ENCODE data around the gene TRIM47.

Gene TRIM47

DNA sequence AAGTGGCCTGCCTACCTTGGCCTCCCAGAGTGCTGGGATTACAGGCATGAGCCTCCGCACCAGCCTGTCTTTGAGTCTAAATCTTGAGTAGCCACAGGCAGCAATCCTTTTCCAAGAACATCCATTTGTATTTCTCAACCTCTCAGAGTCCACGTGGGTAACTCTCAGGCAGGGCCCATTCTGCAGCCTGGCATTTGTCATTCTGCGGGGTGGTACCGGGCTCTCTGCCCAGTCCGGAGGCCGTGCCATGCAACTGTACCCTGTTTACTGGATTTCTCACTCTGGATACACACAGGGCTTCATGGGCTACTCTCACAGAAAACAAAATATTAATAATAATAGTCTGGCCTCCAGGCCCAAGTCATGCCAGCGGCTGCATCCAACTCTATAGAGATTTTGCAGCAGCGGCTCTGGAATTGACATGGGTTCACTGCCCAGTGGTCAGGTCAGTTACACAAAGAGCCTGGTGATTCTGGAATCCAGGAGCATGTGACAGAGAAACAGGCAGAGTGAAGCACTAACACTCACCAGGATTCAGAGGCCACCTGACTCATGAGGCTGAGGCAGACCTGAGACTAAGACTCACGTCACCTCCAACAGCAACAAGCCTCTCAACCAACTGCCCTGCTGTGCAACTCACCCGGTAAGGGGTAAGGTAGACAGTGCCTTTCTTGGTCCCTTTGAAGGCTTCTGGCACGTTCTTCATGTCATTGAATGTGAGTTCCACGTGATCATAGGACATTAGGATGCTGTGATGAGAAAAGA is 27.3 kb downstream of the TRIM47 start:
- TF ChIP-seq, protein P1, sequence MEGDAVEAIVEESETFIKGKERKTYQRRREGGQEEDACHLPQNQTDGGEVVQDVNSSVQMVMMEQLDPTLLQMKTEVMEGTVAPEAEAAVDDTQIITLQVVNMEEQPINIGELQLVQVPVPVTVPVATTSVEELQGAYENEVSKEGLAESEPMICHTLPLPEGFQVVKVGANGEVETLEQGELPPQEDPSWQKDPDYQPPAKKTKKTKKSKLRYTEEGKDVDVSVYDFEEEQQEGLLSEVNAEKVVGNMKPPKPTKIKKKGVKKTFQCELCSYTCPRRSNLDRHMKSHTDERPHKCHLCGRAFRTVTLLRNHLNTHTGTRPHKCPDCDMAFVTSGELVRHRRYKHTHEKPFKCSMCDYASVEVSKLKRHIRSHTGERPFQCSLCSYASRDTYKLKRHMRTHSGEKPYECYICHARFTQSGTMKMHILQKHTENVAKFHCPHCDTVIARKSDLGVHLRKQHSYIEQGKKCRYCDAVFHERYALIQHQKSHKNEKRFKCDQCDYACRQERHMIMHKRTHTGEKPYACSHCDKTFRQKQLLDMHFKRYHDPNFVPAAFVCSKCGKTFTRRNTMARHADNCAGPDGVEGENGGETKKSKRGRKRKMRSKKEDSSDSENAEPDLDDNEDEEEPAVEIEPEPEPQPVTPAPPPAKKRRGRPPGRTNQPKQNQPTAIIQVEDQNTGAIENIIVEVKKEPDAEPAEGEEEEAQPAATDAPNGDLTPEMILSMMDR (IDR thresholded peaks at IDR 0.05; ENCODE audit: insufficient read depth, low read length, missing control alignments): no peak
- no peak overlapping the region for H3K4me3 ChIP-seq (ENCODE audit: low read depth, low read length)
- no peak for DNase-seq (ENCODE audit: low read depth, low spot score)
- CTCF ChIA-PET: interaction anchor here (0.8 to 2.0 kb wide), 4 partner anchors 10 to 98 kb away, joined by 3 to 6 read pairs (median 3); partner anchors contain the start of gene GALK1
- POLR2A ChIA-PET: no interaction called here

DNA sequence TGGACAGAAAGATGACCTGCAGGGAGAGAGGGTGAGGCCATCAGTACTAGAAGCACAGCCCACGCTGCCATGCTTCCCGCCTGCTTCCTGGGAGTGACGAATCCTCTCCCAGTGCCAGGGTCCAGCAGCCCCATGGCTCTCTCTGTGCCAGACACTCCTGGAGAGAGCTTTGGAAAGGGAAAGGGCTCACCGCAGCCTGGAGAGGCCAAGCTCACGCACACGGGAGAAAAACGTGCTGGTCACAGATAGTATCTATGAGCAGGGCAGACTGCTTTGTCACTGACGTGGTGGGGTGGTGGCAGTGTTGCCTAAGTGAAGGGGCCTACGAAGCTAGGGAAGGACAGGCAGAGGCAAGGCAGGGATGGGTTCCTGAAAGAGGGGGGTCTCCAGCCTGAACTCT is 28.7 kb downstream of the TRIM47 start:
- TF ChIP-seq, protein P1 (IDR thresholded peaks at IDR 0.05; ENCODE audit: insufficient read depth, low read length, missing control alignments): no peak
- H3K4me3 ChIP-seq (ENCODE audit: low read depth, low read length): no peak overlapping the region
- no peak for DNase-seq (ENCODE audit: low read depth, low spot score)
- POLR2A ChIA-PET: no interaction called here
- CTCF ChIA-PET: interaction anchor here (1.1 to 6.3 kb wide), 7 partner anchors 9 to 96 kb away, joined by 3 to 52 read pairs (median 4); no protein-coding TSS in a partner anchor

DNA sequence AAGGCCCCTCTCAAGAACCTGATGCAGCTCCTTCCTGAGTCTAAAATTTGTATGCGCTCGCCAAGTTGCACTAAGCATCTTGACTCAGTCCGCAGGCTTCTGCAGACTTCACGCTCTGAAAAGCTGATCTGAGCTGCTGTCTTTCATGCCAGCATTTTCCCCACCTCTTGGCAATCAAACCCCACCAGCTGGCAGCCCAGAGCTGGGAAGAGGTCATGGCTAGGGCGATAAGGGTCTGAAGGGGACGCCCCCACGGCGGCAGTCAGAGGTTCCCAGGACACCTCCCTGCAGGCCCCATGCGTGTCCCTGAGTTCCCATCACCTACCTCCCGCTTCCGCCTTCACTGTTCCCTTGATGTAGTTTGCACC is 29.1 kb downstream of the TRIM47 start:
- ChIA-PET CTCF (interaction anchor here (1.1 to 6.3 kb wide), 8 partner anchors 8 to 96 kb away, joined by 3 to 52 read pairs (median 4); no protein-coding TSS in a partner anchor), POLR2A (no interaction called here)
- no peak for DNase-seq (ENCODE audit: low read depth, low spot score)
- TF ChIP-seq, protein P1 (IDR thresholded peaks at IDR 0.05; ENCODE audit: insufficient read depth, low read length, missing control alignments): no peak
- no peak overlapping the region for H3K4me3 ChIP-seq (ENCODE audit: low read depth, low read length)

DNA sequence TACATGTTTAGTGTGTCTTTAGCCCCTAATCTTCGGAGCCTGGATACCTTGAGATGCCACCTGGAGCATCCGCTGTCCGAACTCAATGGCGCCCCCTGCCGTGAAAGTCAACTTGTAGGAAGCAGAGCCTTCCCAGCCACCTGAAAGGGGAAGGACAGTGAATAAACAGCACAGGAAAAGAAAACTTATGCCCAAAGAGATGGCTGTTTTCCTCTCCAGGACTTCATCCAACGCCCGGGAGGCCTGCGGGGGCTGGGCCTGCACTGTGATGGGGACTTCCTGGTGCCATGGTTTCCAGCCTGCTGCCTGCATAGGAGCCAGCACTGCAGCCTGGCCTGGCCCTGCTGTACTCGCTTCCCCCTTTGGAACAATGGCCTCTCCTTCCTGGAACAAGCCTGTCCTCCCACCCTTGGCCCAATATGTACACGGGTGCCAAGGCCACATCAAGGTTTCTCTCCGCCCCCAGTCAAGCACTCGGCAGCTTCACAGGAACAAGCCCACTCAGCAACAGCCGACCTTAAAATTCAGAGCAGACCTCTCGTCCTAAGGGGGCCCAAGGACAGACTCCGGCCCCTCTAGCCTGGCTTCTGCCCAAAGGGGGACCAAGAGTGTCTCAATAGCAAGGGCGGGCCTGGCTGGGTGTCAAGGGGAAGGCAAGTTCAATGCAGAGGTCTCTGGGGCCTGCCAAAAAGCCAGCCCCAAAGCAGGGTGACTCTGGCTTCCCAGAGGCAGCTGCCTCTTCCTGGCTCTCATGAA is 29.7 kb downstream of the TRIM47 start:
- ChIA-PET POLR2A (no interaction called here), CTCF (interaction anchor here (0.8 to 6.3 kb wide), 16 partner anchors 8 to 95 kb away, joined by 3 to 52 read pairs (median 4); partner anchors contain the start of gene TRIM47)
- TF ChIP-seq, protein P1 (IDR thresholded peaks at IDR 0.05; ENCODE audit: insufficient read depth, low read length, missing control alignments): peak; percentile 61
- H3K4me3 ChIP-seq (ENCODE audit: low read depth, low read length): no peak overlapping the region
- DNase-seq (ENCODE audit: low read depth, low spot score): no peak

DNA sequence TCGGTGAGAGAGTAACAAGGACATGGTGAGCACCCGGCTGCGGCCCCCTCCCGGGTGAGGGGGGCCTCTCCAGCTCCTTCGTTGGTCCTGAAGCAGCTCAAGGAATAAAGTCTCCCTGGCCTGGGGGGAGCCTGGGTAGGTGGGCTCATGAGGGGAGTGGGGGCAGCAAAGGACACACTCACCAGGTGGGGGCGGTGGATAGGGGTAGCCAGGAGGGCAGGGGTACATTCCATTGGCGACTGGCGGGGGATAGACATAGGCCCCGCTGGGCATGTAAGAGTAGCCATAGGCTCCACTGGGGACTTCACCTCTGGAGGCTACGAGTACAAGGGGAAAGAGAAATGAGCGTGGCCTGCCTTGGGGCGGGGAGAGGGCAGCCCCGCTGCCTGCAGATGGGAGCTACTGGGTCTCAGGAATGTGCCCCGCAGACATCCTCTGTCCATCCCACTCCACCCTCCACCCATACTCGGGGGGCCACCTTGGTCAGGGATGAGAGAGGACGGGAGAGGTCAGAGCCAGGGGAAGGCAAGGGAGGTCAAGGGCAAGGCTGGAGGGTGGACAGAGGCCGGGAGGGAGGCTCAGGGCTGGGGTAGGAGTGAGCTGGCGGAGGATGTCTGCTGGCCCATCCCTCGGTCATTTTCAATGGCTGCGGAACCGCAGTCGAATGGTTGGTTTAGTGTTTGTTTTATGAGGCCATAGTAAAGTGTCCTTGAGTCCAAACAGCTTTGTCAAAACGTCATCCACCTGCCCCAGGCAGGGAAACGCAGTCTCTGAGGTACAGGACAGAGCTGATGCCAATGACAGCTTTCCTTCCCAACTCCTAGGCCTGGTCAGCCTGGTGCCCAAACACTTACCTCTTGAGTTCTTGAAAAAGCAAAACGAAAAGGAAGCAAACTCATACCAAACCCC is 30.5 kb downstream of the TRIM47 start:
- CTCF ChIA-PET: interaction anchor here (0.7 to 6.3 kb wide), 21 partner anchors 8 to 94 kb away, joined by 3 to 52 read pairs (median 3); partner anchors contain the start of genes TRIM47 and WBP2
- no peak for DNase-seq (ENCODE audit: low read depth, low spot score)
- POLR2A ChIA-PET: interaction anchor here (0.6 kb wide), 1 partner anchor 19 kb away, joined by 3 read pairs; no protein-coding TSS in a partner anchor
- TF ChIP-seq, protein P1 (IDR thresholded peaks at IDR 0.05; ENCODE audit: insufficient read depth, low read length, missing control alignments): no peak
- H3K4me3 ChIP-seq (ENCODE audit: low read depth, low read length): no peak overlapping the region

All from AG04449 (cell line).